ENCODE data around the gene EXD3.
"Not testable (repeated sequence)": the region's sequence is repeated elsewhere in the genome, so short reads cannot be mapped to it uniquely, and the experiment has no call there.

Gene EXD3, protein sequence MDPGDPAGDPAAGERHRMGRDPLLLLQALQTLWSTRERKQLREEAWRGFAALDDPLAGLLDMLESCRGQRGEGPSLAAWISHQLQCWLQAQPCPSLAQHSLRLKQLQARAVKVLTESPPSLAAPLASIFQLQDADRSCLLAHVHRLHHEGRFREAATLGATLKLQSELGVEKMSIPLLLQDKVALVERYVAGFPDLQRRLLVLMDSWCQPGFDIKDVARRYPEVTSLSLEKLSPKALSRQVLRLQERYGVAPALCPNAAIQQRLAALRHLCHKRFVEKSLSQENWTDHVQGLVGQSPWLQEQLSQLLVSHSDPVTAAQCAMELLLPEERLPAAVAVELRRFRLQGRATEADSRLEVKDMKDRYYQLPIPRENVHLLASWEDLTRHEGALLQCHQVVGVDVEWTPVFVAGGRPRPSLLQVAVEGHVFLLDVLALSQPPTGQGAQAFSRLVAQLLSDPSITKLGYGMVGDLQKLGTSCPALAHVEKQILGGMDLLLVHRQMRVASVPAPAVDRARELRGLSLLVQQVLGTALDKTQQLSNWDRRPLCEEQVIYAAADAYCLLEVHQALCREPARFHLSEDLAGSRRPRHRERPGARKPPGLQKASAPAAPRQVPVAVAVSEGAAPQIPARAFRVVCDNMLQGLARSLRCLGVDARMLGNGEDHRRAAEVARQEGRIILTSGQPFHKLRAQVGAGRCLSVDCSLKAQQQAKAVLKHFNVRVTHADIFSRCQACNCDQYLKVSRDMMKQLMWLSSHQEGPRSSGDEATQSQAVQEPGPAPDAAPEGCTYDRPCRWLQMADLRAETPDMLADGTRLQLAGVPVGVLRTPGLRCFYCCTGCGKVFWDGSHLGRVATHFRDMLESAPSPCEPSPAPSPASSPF

DNA sequence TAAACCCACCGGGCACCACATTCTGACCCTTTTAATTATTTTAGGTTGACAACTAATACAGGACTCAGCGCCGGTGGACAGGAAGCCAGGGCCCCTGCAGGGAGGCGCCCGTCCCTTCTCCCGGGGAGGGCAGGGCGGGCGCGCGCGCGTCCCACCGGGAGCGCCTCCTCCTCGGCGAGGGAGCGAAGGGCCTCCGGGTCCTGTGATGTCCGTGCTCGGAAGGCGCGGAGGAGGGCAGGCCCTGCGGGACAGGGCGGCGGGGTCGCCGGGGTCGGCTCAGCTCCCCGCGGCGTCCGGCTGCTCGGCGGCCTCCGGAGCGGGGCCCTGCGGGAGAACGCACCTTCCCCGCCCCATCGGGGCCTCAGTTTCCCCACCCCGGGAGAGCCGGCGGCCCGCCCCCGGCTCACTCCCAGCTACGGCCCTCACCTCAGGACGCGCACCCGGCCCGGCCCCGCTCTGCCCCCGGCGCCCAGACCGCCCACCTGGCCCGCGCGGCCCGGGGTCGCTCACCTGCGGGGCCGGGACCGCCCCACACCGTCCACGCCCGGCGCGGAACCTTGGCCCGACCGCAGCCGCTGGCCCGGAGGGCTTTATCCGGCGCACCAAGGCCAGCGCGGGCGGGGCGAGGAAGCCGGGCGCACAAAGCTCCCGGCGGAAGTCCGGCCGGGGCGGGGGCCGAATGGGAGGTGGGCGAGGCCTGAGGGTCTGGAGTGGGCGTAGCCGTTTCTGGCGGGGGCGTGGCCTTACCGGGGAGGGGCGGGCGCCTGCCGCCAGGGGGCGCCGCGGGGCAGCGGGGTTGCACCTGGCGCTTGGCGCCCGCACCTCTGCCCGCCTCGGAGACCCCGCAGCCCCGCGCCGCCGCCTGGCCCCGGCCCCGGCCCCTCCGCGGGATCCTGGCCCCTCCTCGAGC is at the start of gene EXD3, which contains the start of gene NOXA1:
EXD3 (minus strand) TSS at position 559 of the 910 bp plus-strand sequence. CDS start 27,805 bp downstream, outside the sequence.
NOXA1 (plus strand) TSS at position 790 of the 910 bp plus-strand sequence. CDS start 137 bp downstream, outside the sequence.
- DNase-seq (ENCODE audit: low spot score): peak; percentile 85

DNA sequence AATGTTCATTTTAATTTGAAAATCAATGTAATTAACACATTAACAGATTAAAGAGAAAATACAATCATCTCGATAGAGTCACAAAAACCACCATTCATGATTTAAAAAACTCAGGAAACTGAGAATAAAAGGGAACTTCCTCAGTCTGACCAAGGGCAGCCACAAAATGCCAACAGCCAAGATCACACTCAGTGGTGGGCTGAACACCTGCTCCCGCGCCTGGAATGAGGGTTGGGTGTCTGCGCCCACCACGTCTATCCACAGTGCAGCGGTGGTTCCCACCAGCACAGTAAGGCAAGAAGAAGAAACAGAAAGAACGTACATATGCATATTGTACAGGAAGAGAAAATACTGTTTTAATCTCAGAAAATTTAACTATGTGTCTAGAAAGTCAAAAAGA is 47.8 kb upstream of the EXD3 start:
- no peak for DNase-seq (ENCODE audit: low spot score)

DNA sequence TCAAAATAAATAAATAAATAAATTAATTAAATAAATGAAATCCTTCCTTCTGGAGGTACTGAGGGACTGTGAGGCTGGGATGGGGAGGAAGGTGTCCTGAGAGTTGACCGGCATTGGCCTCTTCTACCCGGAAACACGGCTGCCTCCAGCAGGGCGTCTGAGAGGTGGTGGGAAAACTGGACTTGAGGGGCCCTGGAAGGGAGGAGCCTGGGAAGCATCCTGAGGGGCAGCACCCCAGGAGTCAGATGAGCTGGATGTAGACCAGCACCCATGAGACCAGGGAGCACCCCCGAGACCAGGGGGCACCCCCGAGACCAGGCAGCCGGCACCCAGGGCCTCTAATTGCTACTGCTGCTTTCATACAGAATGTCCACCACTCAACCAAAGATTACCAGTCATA is 44.9 kb upstream of the EXD3 start:
- no peak for DNase-seq (ENCODE audit: low spot score)

DNA sequence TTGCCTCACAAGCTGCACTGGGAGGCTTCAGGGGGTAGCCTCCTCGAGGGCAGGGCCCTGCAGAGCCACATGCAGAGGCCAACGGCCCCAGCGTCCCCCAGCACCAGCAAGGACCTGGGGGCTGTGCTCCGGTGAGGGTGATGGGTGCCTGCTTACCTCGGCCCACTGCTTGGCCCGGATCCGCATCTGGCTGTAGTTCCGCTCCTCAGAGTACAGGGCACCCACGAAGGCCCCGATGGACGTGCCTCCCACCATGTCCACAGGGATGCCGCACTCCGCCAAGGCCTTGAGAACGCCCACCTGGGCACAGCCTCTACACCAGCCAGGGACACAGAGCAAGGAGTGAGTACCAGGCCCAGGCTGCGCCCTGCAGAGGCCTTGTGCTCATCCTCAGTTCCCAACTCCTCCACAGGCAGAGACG is 44.2 kb upstream of the EXD3 start:
- DNase-seq (ENCODE audit: low spot score): no peak

DNA sequence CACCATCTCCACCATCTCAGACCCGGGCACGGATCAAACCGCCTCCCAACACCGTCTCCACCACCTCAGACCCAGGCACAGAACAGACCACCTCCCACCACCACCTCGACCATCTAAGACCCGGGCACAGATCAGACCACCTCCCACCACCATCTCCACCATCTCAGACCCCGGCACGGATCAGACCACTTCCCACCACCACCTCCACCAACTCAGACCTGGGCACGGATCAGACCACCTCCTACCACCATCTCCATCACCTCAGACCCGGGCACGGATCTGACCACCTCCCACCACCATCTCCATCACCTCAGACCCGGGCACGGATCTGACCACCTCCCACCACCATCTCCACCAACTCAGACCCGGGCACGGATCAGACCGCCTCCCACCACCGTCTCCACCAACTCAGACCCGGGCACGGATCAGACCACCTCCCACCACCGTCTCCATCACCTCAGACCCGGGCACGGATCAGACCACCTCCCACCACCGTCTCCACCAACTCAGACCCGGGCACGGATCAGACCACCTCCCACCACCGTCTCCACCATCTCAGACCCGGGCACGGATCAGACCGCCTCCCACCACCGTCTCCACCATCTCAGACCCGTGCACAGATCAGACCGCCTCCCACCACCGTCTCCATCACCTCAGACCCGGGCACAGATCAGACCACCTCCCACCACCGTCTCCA is 43.6 kb upstream of the EXD3 start:
- DNase-seq (ENCODE audit: low spot score): not testable (repeated sequence)

DNA sequence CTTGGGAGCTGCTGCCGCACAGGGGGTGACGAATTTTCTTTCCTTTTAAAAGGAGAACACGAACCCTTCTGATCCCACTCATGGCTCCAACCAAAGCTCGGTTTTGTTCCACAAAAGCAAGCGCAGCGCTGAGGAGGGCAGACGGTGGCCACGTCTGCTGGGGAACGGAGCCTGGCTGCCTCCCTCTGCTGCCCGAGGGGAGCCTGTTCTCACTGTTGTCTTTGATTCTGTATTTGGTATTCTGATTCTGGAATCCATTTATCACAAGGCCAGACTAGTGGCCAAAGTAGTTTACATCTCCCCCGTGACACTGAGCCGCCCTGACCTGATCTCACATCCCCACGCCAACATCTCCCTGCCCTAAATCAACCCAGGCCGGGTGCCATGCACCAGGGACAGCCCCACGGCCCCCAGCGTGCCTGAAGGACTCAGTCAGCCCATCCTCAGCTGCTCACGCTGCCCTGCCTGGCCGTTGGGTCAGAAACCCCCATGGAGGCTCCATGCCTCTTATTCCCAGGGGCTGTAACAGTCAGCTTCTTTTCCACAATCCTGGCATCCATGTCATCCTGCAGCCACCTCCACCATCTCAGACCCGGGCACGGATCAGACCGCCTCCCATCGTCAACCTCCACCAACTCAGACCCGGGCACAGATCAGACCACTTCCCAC is 42.9 kb upstream of the EXD3 start:
- no peak for DNase-seq (ENCODE audit: low spot score)

DNA sequence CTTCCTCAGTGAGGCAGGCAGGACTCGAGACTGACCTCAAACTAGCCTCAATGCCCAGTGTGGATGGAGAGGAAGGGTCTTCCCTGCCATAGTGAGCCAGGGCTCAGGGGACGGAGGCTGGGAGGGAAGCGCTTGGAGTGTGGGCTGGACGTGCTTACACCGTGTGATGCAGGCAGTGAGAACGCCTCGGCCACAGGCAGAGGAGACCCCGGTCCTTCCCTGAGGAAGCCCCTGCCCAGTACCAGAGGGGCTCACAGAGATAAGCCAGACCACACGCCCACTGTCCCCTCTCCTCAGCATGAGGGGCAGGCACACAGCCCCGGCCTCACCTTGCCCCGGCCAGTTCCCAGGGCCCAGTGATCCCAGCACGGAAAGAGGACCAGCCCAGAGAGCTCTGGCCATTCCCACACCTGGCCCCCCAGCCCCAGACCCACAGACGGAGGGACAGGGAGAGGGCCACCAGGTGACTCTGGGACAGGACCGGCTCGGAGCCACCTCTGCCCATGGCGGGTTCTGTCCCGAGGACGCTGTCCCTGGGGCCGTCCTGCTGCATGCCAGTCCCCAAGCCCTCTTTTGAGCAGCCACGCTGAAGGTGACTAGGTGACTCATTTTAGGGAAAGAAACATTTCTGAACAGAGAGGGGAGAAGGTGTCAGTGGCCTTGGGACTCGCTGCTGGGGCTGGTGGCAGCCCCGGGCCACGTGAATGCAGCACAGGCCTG is 42.2 kb upstream of the EXD3 start:
- DNase-seq (ENCODE audit: low spot score): no peak

DNA sequence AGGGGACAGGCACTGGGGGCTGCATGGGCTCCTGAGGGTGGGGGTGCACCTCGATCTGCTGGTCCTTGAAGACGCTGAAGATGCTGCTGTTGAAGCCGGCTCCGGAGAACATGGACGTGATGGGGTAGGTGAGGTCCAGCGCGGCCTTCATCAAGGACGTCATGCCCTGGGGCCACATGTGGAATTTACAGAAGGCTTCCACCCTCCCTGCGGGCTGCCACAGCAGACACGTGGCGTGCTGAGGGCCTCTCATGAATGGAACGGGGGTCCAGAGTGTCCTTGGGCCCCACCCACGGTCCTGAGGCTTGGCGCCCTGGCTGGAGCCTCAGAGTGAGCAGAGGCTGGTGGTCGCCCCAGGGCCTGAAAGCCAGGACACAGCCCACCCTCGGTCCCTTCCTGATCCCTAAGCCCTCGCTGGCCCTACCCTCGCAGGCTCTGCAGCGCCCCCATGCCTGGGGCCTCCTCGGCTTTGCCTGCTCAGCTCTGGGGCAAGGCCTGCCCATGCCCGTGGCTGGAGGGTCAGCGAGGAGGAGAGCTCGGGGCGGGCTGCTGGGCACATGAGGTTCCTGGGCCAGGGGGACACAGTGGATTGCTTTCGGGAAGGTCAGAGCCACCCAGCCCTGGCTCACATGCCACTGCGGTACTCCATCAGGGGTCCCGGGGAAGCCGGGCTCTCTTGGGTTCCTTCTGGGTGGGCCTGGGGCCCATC is 41.5 kb upstream of the EXD3 start:
- no peak for DNase-seq (ENCODE audit: low spot score)

DNA sequence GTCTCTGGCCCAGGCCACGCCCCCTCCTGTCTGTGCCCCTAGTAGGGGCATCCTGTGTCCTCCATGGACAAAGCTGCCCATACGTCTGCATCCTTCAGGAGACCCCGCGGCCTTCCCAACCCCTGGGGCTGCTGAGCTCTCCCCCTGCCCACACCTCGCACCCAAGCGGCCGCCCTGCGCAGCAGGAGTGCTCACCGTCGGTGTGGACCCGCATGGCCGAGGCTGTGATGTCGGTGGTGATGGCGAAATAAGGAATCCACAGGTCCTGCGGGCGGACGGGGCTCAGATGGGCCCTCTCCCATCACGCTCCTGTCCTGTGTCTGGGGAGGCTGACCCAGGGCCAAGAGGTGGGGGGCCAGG is 40.9 kb upstream of the EXD3 start:
- no peak for DNase-seq (ENCODE audit: low spot score)

DNA sequence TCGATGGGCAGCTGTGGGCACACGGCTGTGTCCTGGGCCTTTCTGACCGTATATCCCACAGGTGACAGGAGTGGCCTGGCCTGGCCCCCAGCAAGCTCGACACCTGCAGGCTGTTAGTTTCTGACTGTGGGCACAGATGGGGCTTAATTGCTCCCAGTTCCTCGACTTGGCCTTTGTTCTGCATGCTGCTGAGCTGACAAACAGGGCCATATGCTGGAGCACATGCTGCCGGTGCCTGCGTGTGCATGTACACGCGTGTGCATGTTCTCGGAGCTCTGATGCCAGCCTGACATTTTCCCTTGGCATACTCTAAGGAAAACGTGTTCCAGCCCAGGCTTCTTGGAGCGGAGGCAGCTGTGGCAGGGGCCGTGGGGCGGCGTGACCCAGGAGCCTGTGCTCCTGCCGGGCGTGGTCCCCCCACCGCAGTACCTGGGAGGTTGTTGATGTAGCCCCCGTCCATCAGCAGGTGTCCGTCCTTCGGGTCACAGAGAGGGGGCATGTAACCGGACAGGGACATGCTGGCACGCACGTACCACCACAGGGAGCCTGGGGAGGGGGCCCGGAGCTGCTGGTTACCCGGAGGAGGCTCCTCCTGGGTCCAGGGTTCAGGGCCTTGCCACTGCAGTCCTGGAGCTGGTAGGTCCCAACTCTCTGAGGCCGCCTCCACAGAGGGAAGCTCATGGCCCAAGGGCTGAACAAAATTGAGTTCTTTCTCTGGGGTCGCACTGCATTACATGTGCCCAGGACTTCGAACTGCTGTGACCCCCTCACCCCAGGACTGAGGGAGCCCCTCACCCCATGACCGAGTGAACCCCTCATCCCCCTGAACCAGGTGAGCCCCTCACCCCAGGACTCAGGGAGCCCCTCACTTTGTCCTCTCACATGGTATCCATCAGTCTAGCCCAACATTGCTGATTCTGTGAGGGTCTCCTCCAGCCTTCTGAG is 40.3 kb upstream of the EXD3 start:
- peak; percentile 94 for DNase-seq (ENCODE audit: low spot score)

DNA sequence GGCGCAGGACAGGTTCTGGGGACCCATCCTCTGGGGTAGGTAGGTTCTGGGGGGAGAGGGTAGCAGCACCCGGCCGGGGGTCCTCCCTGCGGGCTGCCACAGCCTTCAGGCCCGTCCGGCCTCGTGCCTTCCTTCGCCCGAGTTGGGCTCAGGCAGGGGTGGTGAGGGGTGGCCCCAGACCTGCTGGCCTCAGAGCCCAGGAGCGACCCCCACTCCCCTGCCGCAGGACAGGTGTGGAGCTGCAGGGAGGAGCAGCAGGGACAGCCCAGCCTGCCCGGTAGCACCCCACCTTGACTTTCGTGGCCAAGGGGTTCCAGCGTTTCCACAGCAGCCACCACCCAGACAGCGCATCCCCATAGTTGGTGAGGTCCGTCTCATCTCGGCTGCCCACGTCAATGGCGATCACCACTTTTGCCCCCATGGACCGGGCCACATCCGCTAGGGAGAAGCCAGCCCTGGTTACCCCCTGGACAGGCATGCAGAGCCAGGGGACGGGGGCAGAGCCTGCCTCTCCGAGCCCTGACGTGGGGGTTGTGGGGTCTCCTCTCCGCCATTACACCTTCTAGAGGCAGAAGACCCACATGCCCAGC is 39.5 kb upstream of the EXD3 start:
- no peak for DNase-seq (ENCODE audit: low spot score)

DNA sequence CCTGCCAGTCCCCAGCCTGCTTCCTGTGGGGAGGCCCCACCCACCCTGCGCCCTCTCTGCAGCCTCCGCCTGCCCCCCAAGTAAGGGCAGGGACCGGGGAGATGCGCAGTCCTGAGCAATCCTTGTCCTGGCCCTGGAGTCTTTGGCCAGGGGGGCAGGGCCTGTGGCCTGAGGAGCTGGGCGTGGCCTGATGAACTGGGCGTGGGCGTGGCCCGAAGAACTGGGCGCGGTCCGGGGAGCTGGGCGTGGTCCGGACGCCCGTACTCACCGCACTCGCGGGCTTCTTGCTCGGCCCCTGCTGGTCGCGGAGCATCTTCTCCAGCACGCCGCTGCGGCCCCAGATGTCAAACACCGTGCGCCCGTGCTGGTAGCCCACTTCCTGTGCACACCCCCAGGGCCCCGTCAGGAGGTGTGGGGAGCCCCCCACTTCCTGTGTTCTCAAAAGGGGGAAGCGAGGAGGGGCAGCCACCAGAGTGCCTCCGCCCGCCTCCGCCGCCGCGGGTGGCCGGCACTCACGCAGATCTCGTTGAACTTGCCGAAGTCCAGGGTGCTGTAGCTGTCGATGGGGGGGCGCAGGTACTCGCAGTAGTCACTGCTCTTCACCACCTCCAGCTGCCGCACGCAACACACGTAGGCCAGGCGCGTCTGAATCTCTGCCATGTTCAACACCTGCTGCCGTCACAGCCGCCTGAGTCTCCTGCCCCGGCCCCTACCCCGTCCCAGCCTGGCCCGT is 38.9 kb upstream of the EXD3 start:
- peak; percentile 33 for DNase-seq (ENCODE audit: low spot score)

DNA sequence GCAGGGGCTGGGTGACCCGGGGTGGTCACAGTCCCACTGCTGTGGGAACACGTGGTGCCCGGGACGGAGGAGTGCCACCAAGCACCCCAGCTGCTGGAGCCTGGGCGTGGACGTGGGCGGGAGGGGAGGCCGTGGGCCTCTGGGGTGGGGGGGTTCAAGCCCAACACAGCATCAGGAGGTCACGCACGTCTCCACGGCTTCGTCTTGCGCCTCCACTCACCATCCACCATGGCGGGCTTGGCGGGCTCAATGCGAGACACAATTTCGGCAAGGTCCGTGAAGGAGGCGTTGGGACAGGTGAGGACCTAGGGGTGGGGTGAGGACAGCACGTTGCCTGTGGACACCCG is 38.3 kb upstream of the EXD3 start:
- DNase-seq (ENCODE audit: low spot score): no peak

DNA sequence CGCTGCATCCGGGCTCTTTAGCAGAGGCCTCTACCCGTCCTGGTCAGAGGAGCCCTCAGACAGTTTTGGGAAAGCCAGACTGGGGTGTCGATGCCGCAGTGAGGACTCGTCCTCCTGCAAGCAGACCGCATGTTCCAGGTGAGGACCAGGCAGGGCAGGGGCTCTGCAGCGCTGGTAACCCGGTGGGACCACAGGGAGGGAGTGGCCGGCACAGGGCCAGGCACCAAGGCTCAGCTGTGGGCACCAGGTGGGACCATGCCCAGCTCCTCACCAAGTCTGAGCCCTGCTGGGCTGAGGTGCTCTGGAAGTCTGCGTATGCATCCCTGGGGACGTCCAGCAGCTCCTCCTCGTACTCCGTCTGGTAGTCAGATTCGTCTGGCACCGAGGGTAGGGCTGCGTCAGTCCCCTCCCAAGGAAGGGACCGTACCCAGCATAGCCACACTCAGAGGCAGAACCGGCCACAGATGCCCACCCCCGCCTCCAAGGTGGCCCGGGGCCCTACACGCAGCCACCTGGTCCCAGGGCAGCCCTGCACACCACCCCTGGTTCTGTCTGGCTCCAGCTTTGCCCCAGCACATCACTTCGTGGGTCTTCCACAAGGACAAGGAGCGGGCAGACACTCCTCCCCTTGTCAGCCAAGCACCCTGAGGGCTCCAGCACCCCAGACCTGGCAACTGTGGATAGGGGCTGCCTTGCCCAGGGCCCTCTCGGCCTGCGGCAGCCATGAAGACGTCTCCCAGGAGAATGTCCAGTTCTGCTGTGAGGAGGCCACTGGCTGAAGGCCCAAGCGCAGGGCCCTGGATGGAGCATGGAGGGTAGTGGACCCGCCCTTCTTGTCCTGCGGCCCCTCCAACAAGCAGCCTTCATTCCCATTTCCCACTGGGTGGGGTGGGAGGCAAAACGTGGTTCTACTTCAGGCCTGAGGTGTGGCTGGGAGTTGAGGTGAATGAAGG is 37.7 kb upstream of the EXD3 start:
- no peak for DNase-seq (ENCODE audit: low spot score)

DNA sequence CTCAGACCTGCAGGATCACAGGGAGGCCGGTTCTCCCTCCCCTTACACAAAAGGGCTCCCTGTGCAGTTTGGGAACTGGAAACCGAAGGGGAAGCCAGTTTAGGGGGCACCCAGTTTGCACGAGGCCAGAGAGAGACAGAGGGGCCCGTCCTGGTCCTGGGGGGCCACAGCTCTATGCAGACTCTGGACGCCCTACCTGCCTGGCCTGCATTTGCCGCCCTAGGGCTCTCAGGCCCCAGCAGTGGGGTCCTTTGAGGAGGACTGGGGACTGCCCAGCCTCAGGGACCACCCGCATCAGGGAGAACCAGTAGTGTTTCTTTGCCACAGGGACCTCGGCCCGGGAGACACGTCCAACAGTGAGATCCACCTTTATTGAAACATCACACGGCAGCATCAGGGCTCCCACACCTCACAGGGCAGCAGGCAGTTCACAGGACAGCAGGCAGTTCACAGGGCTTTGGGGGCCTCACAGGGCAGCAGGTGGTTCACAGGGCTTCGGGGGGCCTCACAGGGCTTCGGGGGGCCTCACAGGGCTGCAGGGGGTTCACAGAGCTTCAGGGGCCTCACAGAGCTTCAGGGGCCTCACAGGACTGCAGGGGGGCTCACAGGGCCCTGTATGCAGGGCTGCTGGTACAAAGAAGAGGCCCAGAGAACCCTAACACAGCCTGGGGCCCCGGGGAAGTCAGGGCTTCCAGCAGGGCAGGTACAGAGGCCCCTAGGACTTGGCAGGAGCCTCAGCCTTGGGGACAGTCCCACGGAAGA is 36.8 kb upstream of the EXD3 start:
- no peak for DNase-seq (ENCODE audit: low spot score)

All from cerebellar cortex (tissue), 1 donor.